ENCODE data around the gene PKP1. TPM values are rescaled to one million over a fixed set of nuclear protein-coding genes. Genes with fewer than 3 reads are reported as not detected.
A peak's percentile ranks its signal among the peaks of the same experiment; 100 is the strongest.

PKP1 gene
- total RNA-seq, 6 experiments from 2014 or later, result not detected

- Mint-ChIP-seq H3K9me3 (no peaks in the 10 kb centered on the region), H3K4me1 (ENCODE audit: low read depth) (no peaks in the 10 kb centered on the region), H3K4me3 (no peak overlapping the region), H3K36me3 (ENCODE audit: low read depth) (no peaks in the 10 kb centered on the region), H3K27me3 (ENCODE audit: insufficient read depth) (peaks cover 43% of the 10 kb centered on the region), H3K27ac (no peak overlapping the region)
- no peak for TF ChIP-seq CTCF (IDR thresholded peaks at IDR 0.05)
- no peak for DNase-seq
Measured at GRCh38 chr1:201357211-201357610, 73.9 kb downstream of the PKP1 start.

- Mint-ChIP-seq H3K4me3 (no peak overlapping the region), H3K27me3 (ENCODE audit: insufficient read depth) (peaks cover 47% of the 10 kb centered on the region), H3K36me3 (ENCODE audit: low read depth) (no peaks in the 10 kb centered on the region), H3K9me3 (no peaks in the 10 kb centered on the region), H3K4me1 (ENCODE audit: low read depth) (no peaks in the 10 kb centered on the region), H3K27ac (no peak overlapping the region)
- no peak for DNase-seq
- TF ChIP-seq CTCF (IDR thresholded peaks at IDR 0.05), result no peak
Measured at GRCh38 chr1:201357636-201358348, 74.5 kb downstream of the PKP1 start.

- H3K9me3 Mint-ChIP-seq, result no peaks in the 10 kb centered on the region
- no peak for TF ChIP-seq CTCF (IDR thresholded peaks at IDR 0.05)
- H3K4me1 Mint-ChIP-seq (ENCODE audit: low read depth), result no peaks in the 10 kb centered on the region
- DNase-seq, result peak; percentile 13
- no peak overlapping the region for H3K4me3 Mint-ChIP-seq
- H3K27ac Mint-ChIP-seq, result no peak overlapping the region
- H3K36me3 Mint-ChIP-seq (ENCODE audit: low read depth), result no peaks in the 10 kb centered on the region
- H3K27me3 Mint-ChIP-seq (ENCODE audit: insufficient read depth), result peaks cover 42% of the 10 kb centered on the region
Measured at GRCh38 chr1:201358596-201358995, 75.3 kb downstream of the PKP1 start.

- H3K27me3 Mint-ChIP-seq (ENCODE audit: insufficient read depth), result peaks cover 37% of the 10 kb centered on the region
- no peak overlapping the region for H3K27ac Mint-ChIP-seq
- DNase-seq, result no peak
- H3K4me3 Mint-ChIP-seq, result no peak overlapping the region
- no peaks in the 10 kb centered on the region for H3K36me3 Mint-ChIP-seq (ENCODE audit: low read depth)
- no peaks in the 10 kb centered on the region for H3K9me3 Mint-ChIP-seq
- TF ChIP-seq CTCF (IDR thresholded peaks at IDR 0.05), result no peak
- no peaks in the 10 kb centered on the region for H3K4me1 Mint-ChIP-seq (ENCODE audit: low read depth)
Measured at GRCh38 chr1:201359031-201359872, 75.9 kb downstream of the PKP1 start.

GRCh38 chr1:201359873-201360210 is 76.5 kb downstream of the PKP1 start:
- TF ChIP-seq CTCF (IDR thresholded peaks at IDR 0.05), result no peak
- Mint-ChIP-seq H3K27ac (no peak overlapping the region), H3K36me3 (ENCODE audit: low read depth) (no peaks in the 10 kb centered on the region), H3K27me3 (ENCODE audit: insufficient read depth) (peaks cover 37% of the 10 kb centered on the region), H3K4me3 (no peak overlapping the region), H3K9me3 (no peaks in the 10 kb centered on the region), H3K4me1 (ENCODE audit: low read depth) (no peaks in the 10 kb centered on the region)
- DNase-seq, result no peak

Measured in HFFc6 (cell line).